Lung (tissue), 12 donors: ENCODE results near the gene SLC16A5. TPM values are rescaled to one million over a fixed set of nuclear protein-coding genes. Genes with fewer than 3 reads are reported as not detected.
"Not testable (repeated sequence)": the region's sequence is repeated elsewhere in the genome, so short reads cannot be mapped to it uniquely, and the experiment has no call there.

Source experiments
- ATAC-seq: fragments of 200-7000 bp; cut with Tn5 transposase; one replicate; pipeline ENCODE4 v1.9.1; 2020; ENCODE audit warnings: moderate number of reproducible peaks; ENCODE audit not compliant: insufficient read depth, low FRiP score
- DNase-seq, 3 donors: peaks; one replicate each; pipeline ENCODE4 v3.0.0-alpha.2; 2013 to 2017
- H3K27ac ChIP-seq, 2 donors: one replicate each; pipeline ENCODE4 v1.5.1; 2013; ENCODE audit warnings: mild to moderate bottlenecking in 2 of 2, moderate library complexity in 2 of 2, control low read depth in 1 of 2, inconsistent platforms in 1 of 2, low read depth in 1 of 2, low read length in 1 of 2
- H3K27me3 ChIP-seq, 3 donors: one replicate each; pipeline ENCODE4 v1.5.1; 2013; ENCODE audit warnings: low read length in 2 of 3; ENCODE audit not compliant: control insufficient read depth in 3 of 3, insufficient read depth in 3 of 3
- H3K36me3 ChIP-seq, 4 donors: one replicate each; pipeline ENCODE4 v1.5.1; 2013; ENCODE audit warnings: low read length in 4 of 4, mild to moderate bottlenecking in 1 of 4, moderate library complexity in 1 of 4; ENCODE audit not compliant: control insufficient read depth in 4 of 4, insufficient read depth in 4 of 4
- H3K4me1 ChIP-seq, 5 donors: one replicate each; pipeline ENCODE4 v1.5.1; 2013; ENCODE audit warnings: low read length in 5 of 5, mild to moderate bottlenecking in 2 of 5, moderate library complexity in 1 of 5; ENCODE audit not compliant: control insufficient read depth in 5 of 5, insufficient read depth in 5 of 5
- H3K4me3 ChIP-seq: one replicate; pipeline ENCODE4 v1.5.1; 2013; ENCODE audit warnings: mild to moderate bottlenecking, control low read depth, moderate library complexity
- H3K9ac ChIP-seq, 2 donors: one replicate each; pipeline ENCODE4 v1.5.1; 2013; ENCODE audit warnings: low read length in 2 of 2, control low read depth in 1 of 2; ENCODE audit not compliant: insufficient read depth in 1 of 2
- H3K9me3 ChIP-seq, 4 donors: one replicate each; pipeline ENCODE4 v1.5.1; 2013; ENCODE audit warnings: low read length in 3 of 4, mild to moderate bottlenecking in 1 of 4, moderate library complexity in 1 of 4; ENCODE audit not compliant: control insufficient read depth in 4 of 4, insufficient read depth in 3 of 4
- WGBS, 2 donors: extraction: QIAGEN DNeasy Blood & Tissue Kit; methylation state at CpG; one replicate each; pipeline ENCODE4 v1.1.7; 2013; 5-methylcytosine and 5-hydroxymethylcytosine counted together
- polyA plus RNA-seq, 2 donors: library from polyadenylated mRNA; stranded (reverse); fragments of 200-250 nt; gene quantifications; one replicate each; pipeline ENCODE4 v1.2.1, GENCODE V29; 2013
- total RNA-seq, 2 donors: library from RNA; depleted of rRNA in 1 of 2; stranded (reverse); fragments of >200 nt in 1 of 2; gene quantifications; one replicate each; pipeline ENCODE4 v1.2.1, GENCODE V29; 2014 to 2021
- TF ChIP-seq, protein P1 (sequence below): IDR thresholded peaks from 2 replicates; pipeline ENCODE4 v1.5.1; 2012; ENCODE audit warnings: mild to moderate bottlenecking; ENCODE audit errors: control extremely low read depth, extremely low read depth
- donor health status: control.
- donor health status: control.
- donor health status: Bipolar disorder and iron deficiency.
- donor health status: healthy.
- donor health status: DM: yes; HTN: yes; CAD: no.

The SLC16A5 gene
- total and polyA plus RNA-seq, 4 donors, result 27.9 to 74.0 (median 42.4) TPM

GRCh38 chr17:75044716-75045115, 43.0 kb upstream of the SLC16A5 start:
- H3K4me3 ChIP-seq, result no peak overlapping the region
- 86 to 87% methylated on average over 7 of the region's 7 CpGs for WGBS, 2 donors
- no peaks in the 10 kb centered on the region for H3K9me3 ChIP-seq

GRCh38 chr17:75045946-75046406, 41.8 kb upstream of the SLC16A5 start:
- 19 to 22% methylated on average over 25 of the region's 25 CpGs for WGBS, 2 donors
- Histone ChIP-seq H3K36me3 (peaks cover 5 to 15% (median 9%) of the 10 kb centered on the region in 4 donors), H3K4me3 (peak overlapping the region; percentile 87), H3K27ac (peak overlapping the region; percentile 98 to 99), H3K4me1 (peaks cover 0 to 18% (median 3%) of the 10 kb centered on the region in 5 donors), H3K9ac (peak overlapping the region in 1 of 2 donors; percentile 71)
- not testable (repeated sequence) for ATAC-seq, H3K27me3 ChIP-seq, DNase-seq, H3K9me3 ChIP-seq

More at GRCh38 chr17:75044716-75045115, 43.0 kb upstream of the SLC16A5 start:
- H3K4me1 ChIP-seq, result peaks cover 0 to 18% (median 3%) of the 10 kb centered on the region in 5 donors
- TF ChIP-seq, protein P1, sequence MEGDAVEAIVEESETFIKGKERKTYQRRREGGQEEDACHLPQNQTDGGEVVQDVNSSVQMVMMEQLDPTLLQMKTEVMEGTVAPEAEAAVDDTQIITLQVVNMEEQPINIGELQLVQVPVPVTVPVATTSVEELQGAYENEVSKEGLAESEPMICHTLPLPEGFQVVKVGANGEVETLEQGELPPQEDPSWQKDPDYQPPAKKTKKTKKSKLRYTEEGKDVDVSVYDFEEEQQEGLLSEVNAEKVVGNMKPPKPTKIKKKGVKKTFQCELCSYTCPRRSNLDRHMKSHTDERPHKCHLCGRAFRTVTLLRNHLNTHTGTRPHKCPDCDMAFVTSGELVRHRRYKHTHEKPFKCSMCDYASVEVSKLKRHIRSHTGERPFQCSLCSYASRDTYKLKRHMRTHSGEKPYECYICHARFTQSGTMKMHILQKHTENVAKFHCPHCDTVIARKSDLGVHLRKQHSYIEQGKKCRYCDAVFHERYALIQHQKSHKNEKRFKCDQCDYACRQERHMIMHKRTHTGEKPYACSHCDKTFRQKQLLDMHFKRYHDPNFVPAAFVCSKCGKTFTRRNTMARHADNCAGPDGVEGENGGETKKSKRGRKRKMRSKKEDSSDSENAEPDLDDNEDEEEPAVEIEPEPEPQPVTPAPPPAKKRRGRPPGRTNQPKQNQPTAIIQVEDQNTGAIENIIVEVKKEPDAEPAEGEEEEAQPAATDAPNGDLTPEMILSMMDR, result no peak
- DNase-seq (no peak), ATAC-seq (no peak)
- no peaks in the 10 kb centered on the region for H3K27me3 ChIP-seq
- peaks cover 10 to 20% (median 18%) of the 10 kb centered on the region in 4 donors for H3K36me3 ChIP-seq
- no peak overlapping the region for H3K9ac ChIP-seq
- no peak overlapping the region for H3K27ac ChIP-seq

DNA sequence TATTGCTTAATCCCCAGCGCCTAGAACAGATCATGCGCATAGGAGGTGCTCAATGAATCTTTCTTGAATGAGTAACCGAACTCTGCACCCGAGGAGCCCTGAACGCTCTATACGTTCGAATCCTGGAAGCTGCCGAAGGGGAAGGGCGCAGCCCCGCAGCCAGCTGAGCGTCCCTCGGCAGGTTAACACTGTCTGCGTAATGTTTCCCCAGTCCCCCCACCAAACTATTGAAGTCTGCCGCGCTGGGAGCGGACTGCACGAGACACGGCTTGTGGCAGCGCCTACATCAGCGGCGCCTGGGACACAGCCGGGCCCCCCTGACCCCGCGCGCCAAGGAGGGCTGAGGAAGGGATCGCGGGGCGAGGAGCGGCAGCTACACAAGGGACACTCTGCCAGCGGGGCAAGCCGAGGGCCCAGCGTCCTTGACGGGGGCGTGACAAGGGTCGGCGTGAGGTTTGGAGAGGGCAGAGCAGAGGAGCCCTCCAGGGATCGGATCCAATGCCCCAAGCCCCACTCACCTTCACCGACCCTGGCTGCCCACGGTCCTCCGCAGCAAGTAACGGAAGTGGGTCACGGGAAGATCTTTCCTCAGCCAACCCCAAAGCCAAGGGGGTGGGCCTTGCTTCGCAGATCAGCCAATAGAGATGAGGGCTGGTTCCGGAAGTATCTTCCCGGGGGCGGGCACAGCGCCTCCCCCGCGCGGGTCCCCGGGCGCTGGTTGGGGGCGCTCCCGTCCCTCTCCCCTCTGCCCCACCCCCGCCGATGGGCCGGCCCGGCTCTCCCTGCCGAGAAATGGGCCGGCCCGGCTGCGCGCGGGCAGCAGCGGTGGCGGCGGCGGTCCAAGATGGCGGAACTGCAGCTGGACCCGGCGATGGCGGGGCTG, 41.1 kb upstream of the SLC16A5 start, which contains the start of the genes ATP5PD and KCTD2:
TSS of gene ATP5PD (minus strand) at position 563 of the 883 bp plus-strand sequence. CDS start 4,319 bp downstream, outside the sequence.
TSS of gene KCTD2 (plus strand) at position 819 of the 883 bp plus-strand sequence. CDS start at position 845, 26 bp downstream.
- ATAC-seq, result peak; percentile 99
- peaks cover 5 to 10% (median 7%) of the 10 kb centered on the region in 4 donors for H3K36me3 ChIP-seq
- peak within 1 kb of the TSS; percentile 94 for H3K4me3 ChIP-seq

More for the DNA sequence above, 41.1 kb upstream of the SLC16A5 start, which contains the start of the genes ATP5PD and KCTD2:
- WGBS, 2 donors, result 0 to 1% methylated on average over 52 to 72 of the region's 72 CpGs
- Histone ChIP-seq H3K27ac (peak within 1 kb of the TSS; percentile 98 to 99), H3K9me3 (no peaks in the 10 kb centered on the region), H3K9ac (peak within 1 kb of the TSS; percentile 49 to 77), H3K4me1 (peaks cover 0 to 18% (median 3%) of the 10 kb centered on the region in 5 donors), H3K27me3 (no peaks in the 10 kb centered on the region)
- DNase-seq, result peak; percentile 97 to 98 (median 97)
- TF ChIP-seq, protein P1, result peak; percentile 3
